ENCODE results near the gene ABCA7. TPM values are rescaled to one million over a fixed set of nuclear protein-coding genes. Genes with fewer than 3 reads are reported as not detected.

ABCA7 gene
- total and polyA plus RNA-seq, 2 of the 13 experiments (the other 11 are each of a cell fraction or from before 2014, with no cell fraction given), result 4.4 to 32.4 TPM

GRCh38 chr19:996051-996838 lies 43.7 kb upstream of the ABCA7 start (continued):
- no peak for TF ChIP-seq ZNF710 (CRISPR knock-in tag; IDR thresholded peaks at IDR 0.05; ENCODE audit: borderline replicate concordance)
- TF ChIP-seq ZNF253 (CRISPR knock-in tag; IDR thresholded peaks at IDR 0.05; ENCODE audit: borderline replicate concordance), result no peak
- TF ChIP-seq SIX1 (CRISPR knock-in tag; IDR thresholded peaks at IDR 0.05; ENCODE audit: borderline replicate concordance), result no peak
- TF ChIP-seq ARNT2 (CRISPR knock-in tag; IDR thresholded peaks at IDR 0.05; ENCODE audit: low read depth), result no peak
- TF ChIP-seq RARG (CRISPR knock-in tag; IDR thresholded peaks at IDR 0.05; ENCODE audit: low read depth), result no peak
- TF ChIP-seq MEIS1 (CRISPR knock-in tag; IDR thresholded peaks at IDR 0.05; ENCODE audit: borderline replicate concordance), result no peak
- TF ChIP-seq LCORL (IDR thresholded peaks at IDR 0.05), result no peak
- TF ChIP-seq LCORL (CRISPR knock-in tag; IDR thresholded peaks at IDR 0.05), result no peak
- TF ChIP-seq POLR2A (IDR thresholded peaks at IDR 0.05; ENCODE audit: insufficient read depth in 1 of 2, low read depth in 2 of 2, low read length in 2 of 2), result no peak
- no peak for TF ChIP-seq KDM1A (CRISPR knock-in tag; IDR thresholded peaks at IDR 0.05)
- no peak for TF ChIP-seq ZNF510 (CRISPR knock-in tag; IDR thresholded peaks at IDR 0.05; ENCODE audit: low read depth)
- no peak for TF ChIP-seq KLF13 (CRISPR knock-in tag; IDR thresholded peaks at IDR 0.05)
- TF ChIP-seq EEA1 (CRISPR knock-in tag; IDR thresholded peaks at IDR 0.05; ENCODE audit: borderline replicate concordance), result no peak
- TF ChIP-seq RFXAP (CRISPR knock-in tag; IDR thresholded peaks at IDR 0.05; ENCODE audit: borderline replicate concordance), result no peak
- no peak for TF ChIP-seq GMEB2 (CRISPR knock-in tag; IDR thresholded peaks at IDR 0.05; ENCODE audit: low read depth)
- no peak for TF ChIP-seq ESRRA (CRISPR knock-in tag; IDR thresholded peaks at IDR 0.05; ENCODE audit: low read depth)
- TF ChIP-seq ZMAT3 (CRISPR knock-in tag; conservative IDR thresholded peaks at IDR 0.05), result no peak
- TF ChIP-seq, protein P1, sequence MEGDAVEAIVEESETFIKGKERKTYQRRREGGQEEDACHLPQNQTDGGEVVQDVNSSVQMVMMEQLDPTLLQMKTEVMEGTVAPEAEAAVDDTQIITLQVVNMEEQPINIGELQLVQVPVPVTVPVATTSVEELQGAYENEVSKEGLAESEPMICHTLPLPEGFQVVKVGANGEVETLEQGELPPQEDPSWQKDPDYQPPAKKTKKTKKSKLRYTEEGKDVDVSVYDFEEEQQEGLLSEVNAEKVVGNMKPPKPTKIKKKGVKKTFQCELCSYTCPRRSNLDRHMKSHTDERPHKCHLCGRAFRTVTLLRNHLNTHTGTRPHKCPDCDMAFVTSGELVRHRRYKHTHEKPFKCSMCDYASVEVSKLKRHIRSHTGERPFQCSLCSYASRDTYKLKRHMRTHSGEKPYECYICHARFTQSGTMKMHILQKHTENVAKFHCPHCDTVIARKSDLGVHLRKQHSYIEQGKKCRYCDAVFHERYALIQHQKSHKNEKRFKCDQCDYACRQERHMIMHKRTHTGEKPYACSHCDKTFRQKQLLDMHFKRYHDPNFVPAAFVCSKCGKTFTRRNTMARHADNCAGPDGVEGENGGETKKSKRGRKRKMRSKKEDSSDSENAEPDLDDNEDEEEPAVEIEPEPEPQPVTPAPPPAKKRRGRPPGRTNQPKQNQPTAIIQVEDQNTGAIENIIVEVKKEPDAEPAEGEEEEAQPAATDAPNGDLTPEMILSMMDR (CRISPR knock-in tag; IDR thresholded peaks at IDR 0.05), result no peak
- no peak for TF ChIP-seq ZNF660 (CRISPR knock-in tag; IDR thresholded peaks at IDR 0.05; ENCODE audit: borderline replicate concordance, low read depth)
- no peak for TF ChIP-seq CHD4 (IDR thresholded peaks at IDR 0.05; ENCODE audit: borderline replicate concordance, low read length)
- TF ChIP-seq HOXA7 (CRISPR knock-in tag; IDR thresholded peaks at IDR 0.05), result no peak
- no peak for TF ChIP-seq SNAPC2 (CRISPR knock-in tag; IDR thresholded peaks at IDR 0.05)
- no peak for TF ChIP-seq JUNB (CRISPR knock-in tag; IDR thresholded peaks at IDR 0.05; ENCODE audit: borderline replicate concordance)
- TF ChIP-seq SALL1 (CRISPR knock-in tag; IDR thresholded peaks at IDR 0.05), result no peak
- TF ChIP-seq SAP130 (CRISPR knock-in tag; IDR thresholded peaks at IDR 0.05; ENCODE audit: low read depth), result no peak
- no peak for TF ChIP-seq HDAC6 (IDR thresholded peaks at IDR 0.05; ENCODE audit: low read depth, low read length)
- TF ChIP-seq ZFY (CRISPR knock-in tag; IDR thresholded peaks at IDR 0.05), result no peak
- TF ChIP-seq RFXANK (CRISPR knock-in tag; IDR thresholded peaks at IDR 0.05), result no peak

Measured in HepG2 (cell line).